ENCODE data around the gene NUDT16L1.

Gene NUDT16L1

GRCh38 chr16:4693296-4693955, at the start of gene NUDT16L1:
TSS of gene NUDT16L1 (plus strand) at chr16:4693562. CDS start at chr16:4693727, 165 bp downstream.
- H3K27me3 ChIP-seq (ENCODE audit: control insufficient read depth, insufficient read depth, low read length), result no peaks in the 10 kb centered on the region
- peak within 1 kb of the TSS; percentile 74 for H3K4me3 ChIP-seq (ENCODE audit: low read depth, low read length)
- H3K4me1 ChIP-seq, result no peaks in the 10 kb centered on the region
- no peak within 1 kb of the TSS for H3K9ac ChIP-seq
- H3K4me2 ChIP-seq (ENCODE audit: low read length), result peak within 1 kb of the TSS; percentile 87
- peak within 1 kb of the TSS; percentile 56 for H3K27ac ChIP-seq
- peak within 1 kb of the TSS; percentile 78 for H2AFZ ChIP-seq
- H3K9me3 ChIP-seq (ENCODE audit: control insufficient read depth, low read length), result no peaks in the 10 kb centered on the region
- H3K79me2 ChIP-seq, result no peaks in the 10 kb centered on the region
- TF ChIP-seq CTCF (IDR thresholded peaks at IDR 0.05), result peak; percentile 26
- no peaks in the 10 kb centered on the region for H3K36me3 ChIP-seq (ENCODE audit: control insufficient read depth, insufficient read depth, low read length)

GRCh38 chr16:4646773-4647643, 46.4 kb upstream of the NUDT16L1 start:
- H3K9me3 ChIP-seq (ENCODE audit: control insufficient read depth, low read length), result no peaks in the 10 kb centered on the region
- no peak overlapping the region for H3K27ac ChIP-seq
- H3K9ac ChIP-seq, result no peak overlapping the region
- H3K36me3 ChIP-seq (ENCODE audit: control insufficient read depth, insufficient read depth, low read length), result no peaks in the 10 kb centered on the region
- H3K27me3 ChIP-seq (ENCODE audit: control insufficient read depth, insufficient read depth, low read length), result no peaks in the 10 kb centered on the region
- H3K4me3 ChIP-seq (ENCODE audit: low read depth, low read length), result no peak overlapping the region
- H3K79me2 ChIP-seq, result peaks cover 53% of the 10 kb centered on the region
- no peak overlapping the region for H2AFZ ChIP-seq
- no peaks in the 10 kb centered on the region for H3K4me1 ChIP-seq
- TF ChIP-seq CTCF (IDR thresholded peaks at IDR 0.05), result no peak
- H3K4me2 ChIP-seq (ENCODE audit: low read length), result no peak overlapping the region

- H3K27me3 ChIP-seq (ENCODE audit: control insufficient read depth, insufficient read depth, low read length), result no peaks in the 10 kb centered on the region
- H3K36me3 ChIP-seq (ENCODE audit: control insufficient read depth, insufficient read depth, low read length), result no peaks in the 10 kb centered on the region
- no peak overlapping the region for H3K9ac ChIP-seq
- H3K4me3 ChIP-seq (ENCODE audit: low read depth, low read length), result no peak overlapping the region
- no peak overlapping the region for H3K4me2 ChIP-seq (ENCODE audit: low read length)
- no peak overlapping the region for H3K27ac ChIP-seq
- no peaks in the 10 kb centered on the region for H3K9me3 ChIP-seq (ENCODE audit: control insufficient read depth, low read length)
- TF ChIP-seq CTCF (IDR thresholded peaks at IDR 0.05), result no peak
- H3K4me1 ChIP-seq, result no peaks in the 10 kb centered on the region
- H3K79me2 ChIP-seq, result peaks cover 53% of the 10 kb centered on the region
- H2AFZ ChIP-seq, result no peak overlapping the region
Measured at GRCh38 chr16:4647644-4647980, 45.8 kb upstream of the NUDT16L1 start.

- Histone ChIP-seq H3K4me2 (ENCODE audit: low read length) (no peak overlapping the region), H3K36me3 (ENCODE audit: control insufficient read depth, insufficient read depth, low read length) (no peaks in the 10 kb centered on the region), H3K4me1 (no peaks in the 10 kb centered on the region), H2AFZ (no peak overlapping the region), H3K9ac (no peak overlapping the region), H3K79me2 (peaks cover 42% of the 10 kb centered on the region), H3K9me3 (ENCODE audit: control insufficient read depth, low read length) (no peaks in the 10 kb centered on the region), H3K4me3 (ENCODE audit: low read depth, low read length) (no peak overlapping the region), H3K27me3 (ENCODE audit: control insufficient read depth, insufficient read depth, low read length) (no peaks in the 10 kb centered on the region), H3K27ac (no peak overlapping the region)
- TF ChIP-seq CTCF (IDR thresholded peaks at IDR 0.05), result no peak
Measured at GRCh38 chr16:4648917-4649316, 44.4 kb upstream of the NUDT16L1 start.
